Embryonic facial prominence (tissue), 1 donor: ENCODE measurements around the gene HEATR3.

ENCODE experiments used
- DNase-seq: peaks from one replicate; pipeline ENCODE4 v3.0.0-alpha.2; 2016; ENCODE audit errors: extremely low spot score

Gene HEATR3

GRCh38 chr16:50056226-50056625, 9.5 kb upstream of the HEATR3 start:
- no peak for DNase-seq

GRCh38 chr16:50058091-50058771, 7.5 kb upstream of the HEATR3 start:
- DNase-seq: no peak

GRCh38 chr16:50059111-50059510, 6.7 kb upstream of the HEATR3 start:
- DNase-seq: no peak

GRCh38 chr16:50059669-50060068, 6.1 kb upstream of the HEATR3 start:
- no peak for DNase-seq

- DNase-seq: no peak
Observed at GRCh38 chr16:50061326-50061725, 4.4 kb upstream of the HEATR3 start.

GRCh38 chr16:50065241-50065623, 538 bp upstream of the HEATR3 start:
- no peak for DNase-seq

GRCh38 chr16:50066482-50067289, 916 bp downstream of the HEATR3 start:
- no peak for DNase-seq

GRCh38 chr16:50067290-50067853, 1.6 kb downstream of the HEATR3 start:
- DNase-seq: peak; percentile 12

- DNase-seq: no peak
Observed at GRCh38 chr16:50068550-50068949, 2.8 kb downstream of the HEATR3 start.

- DNase-seq: no peak
Observed at GRCh38 chr16:50069060-50069459, 3.3 kb downstream of the HEATR3 start.

GRCh38 chr16:50071075-50071671, 5.4 kb downstream of the HEATR3 start:
- no peak for DNase-seq

- no peak for DNase-seq
Observed at GRCh38 chr16:50072730-50073129, 7.0 kb downstream of the HEATR3 start.

GRCh38 chr16:50079397-50080140, 13.8 kb downstream of the HEATR3 start:
- DNase-seq: no peak

- DNase-seq: no peak
Observed at GRCh38 chr16:50081428-50082018, 15.8 kb downstream of the HEATR3 start.

GRCh38 chr16:50083996-50084395, 18.2 kb downstream of the HEATR3 start:
- no peak for DNase-seq

GRCh38 chr16:50086176-50086575, 20.4 kb downstream of the HEATR3 start:
- DNase-seq: no peak

GRCh38 chr16:50088302-50088701, 22.5 kb downstream of the HEATR3 start:
- DNase-seq: no peak

GRCh38 chr16:50092891-50093290, 27.1 kb downstream of the HEATR3 start:
- no peak for DNase-seq

- no peak for DNase-seq
Observed at GRCh38 chr16:50093607-50094539, 28.1 kb downstream of the HEATR3 start.

- no peak for DNase-seq
Observed at GRCh38 chr16:50096791-50097190, 31.0 kb downstream of the HEATR3 start.
